ENCODE data around the gene PCSK9.
"Not testable (repeated sequence)": the region's sequence is repeated elsewhere in the genome, so short reads cannot be mapped to it uniquely, and the experiment has no call there.

PCSK9 gene

DNA sequence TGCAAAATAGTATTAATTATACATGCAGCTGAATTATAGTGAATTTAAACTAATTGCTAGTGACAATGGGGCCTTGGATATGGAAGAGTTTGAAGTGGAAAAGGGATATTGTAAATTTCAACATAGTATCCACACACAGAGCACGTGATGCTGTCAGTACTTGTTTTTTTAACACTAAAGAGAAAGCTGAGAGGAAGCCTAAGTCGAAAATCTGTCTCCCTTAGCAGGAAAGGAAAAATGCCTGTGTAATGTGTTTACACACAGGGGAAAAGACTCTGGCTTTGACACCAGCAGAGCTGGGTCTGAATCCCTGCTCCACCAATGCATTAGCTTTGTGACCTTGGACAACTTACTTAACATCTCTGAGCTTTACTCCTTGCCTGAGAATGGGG lies 42.6 kb downstream of the PCSK9 start:
- Mint-ChIP-seq H3K4me1 (ENCODE audit: low read depth) (no peaks in the 10 kb centered on the region), H3K27me3 (no peaks in the 10 kb centered on the region), H3K9me3 (no peaks in the 10 kb centered on the region), H3K4me3 (no peak overlapping the region), H3K27ac (no peak overlapping the region), H3K36me3 (ENCODE audit: low read depth) (peaks cover 94% of the 10 kb centered on the region)
- no peak for DNase-seq

DNA sequence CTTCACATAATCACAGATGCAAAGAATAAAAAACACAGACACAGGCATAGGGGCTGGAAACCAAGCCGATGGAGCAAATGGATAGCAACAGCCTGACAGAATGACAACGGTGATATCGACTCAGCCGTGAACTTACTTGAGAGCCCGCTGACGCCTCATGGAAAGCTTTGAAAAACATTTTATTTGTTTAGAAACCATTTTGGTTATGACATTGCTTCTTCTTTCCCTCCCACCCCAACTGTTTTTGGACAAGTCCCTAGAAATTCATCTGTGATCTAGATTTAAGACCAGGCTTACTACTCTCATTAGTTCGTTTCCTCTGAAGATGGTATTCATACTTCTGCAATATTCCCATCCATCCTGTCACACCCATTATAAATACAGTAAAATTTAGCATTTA lies 44.9 kb downstream of the PCSK9 start:
- no peak overlapping the region for H3K4me3 Mint-ChIP-seq
- H3K36me3 Mint-ChIP-seq (ENCODE audit: low read depth) = peaks cover 94% of the 10 kb centered on the region
- H3K4me1 Mint-ChIP-seq (ENCODE audit: low read depth) = peaks cover 5% of the 10 kb centered on the region

DNA sequence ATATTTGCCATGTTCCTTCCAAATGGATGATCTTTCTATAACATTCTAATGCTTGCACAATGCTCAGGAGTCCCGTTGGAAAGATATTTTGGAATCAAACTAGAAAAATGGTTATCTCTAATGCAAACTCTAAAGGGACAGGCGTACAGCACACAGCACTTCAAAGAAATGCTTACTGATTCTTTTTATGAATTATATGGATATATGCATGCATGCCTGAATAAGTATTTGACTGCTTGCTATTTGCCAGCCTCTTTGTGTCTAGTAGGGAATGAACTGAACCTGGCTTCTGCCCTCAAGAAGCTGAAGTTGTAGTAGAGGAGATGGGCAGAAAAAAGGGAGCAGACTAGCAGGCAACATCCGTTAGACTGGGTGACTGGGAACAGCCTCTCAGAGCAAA lies 48.1 kb downstream of the PCSK9 start:
- DNase-seq = no peak
- no peak overlapping the region for H3K4me3 Mint-ChIP-seq
- peaks cover 94% of the 10 kb centered on the region for H3K36me3 Mint-ChIP-seq (ENCODE audit: low read depth)
- H3K27ac Mint-ChIP-seq = peak overlapping the region; percentile 85
- no peaks in the 10 kb centered on the region for H3K27me3 Mint-ChIP-seq
- H3K9me3 Mint-ChIP-seq = no peaks in the 10 kb centered on the region
- peaks cover 5% of the 10 kb centered on the region for H3K4me1 Mint-ChIP-seq (ENCODE audit: low read depth)

More for the DNA sequence above, 44.9 kb downstream of the PCSK9 start:
- H3K27ac Mint-ChIP-seq = peak overlapping the region; percentile 53
- DNase-seq = no peak
- H3K27me3 Mint-ChIP-seq = no peaks in the 10 kb centered on the region
- no peaks in the 10 kb centered on the region for H3K9me3 Mint-ChIP-seq

DNA sequence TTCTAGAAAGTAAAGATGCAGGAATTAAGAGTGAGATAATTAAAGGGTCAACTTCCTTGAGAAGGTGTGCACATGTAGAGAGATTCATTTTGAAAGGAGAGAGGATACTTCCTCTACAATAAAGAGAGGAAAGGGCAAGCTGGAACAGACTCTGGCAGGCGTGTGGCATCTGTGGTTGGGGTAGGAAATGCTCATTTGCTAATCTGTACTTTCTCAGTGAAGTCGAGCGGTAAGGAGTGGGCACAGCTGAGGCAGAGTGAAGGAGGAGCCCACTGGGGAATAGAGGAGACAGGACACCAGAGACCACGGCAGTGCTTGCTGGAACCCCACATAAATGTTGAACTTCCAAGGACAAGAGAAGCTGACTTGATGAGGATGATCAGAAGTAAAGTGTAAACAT lies 49.1 kb downstream of the PCSK9 start:
- DNase-seq = no peak
- H3K27ac Mint-ChIP-seq = peak overlapping the region; percentile 85
- no peaks in the 10 kb centered on the region for H3K9me3 Mint-ChIP-seq
- H3K27me3 Mint-ChIP-seq = no peaks in the 10 kb centered on the region
- H3K36me3 Mint-ChIP-seq (ENCODE audit: low read depth) = peaks cover 94% of the 10 kb centered on the region
- H3K4me1 Mint-ChIP-seq (ENCODE audit: low read depth) = peaks cover 5% of the 10 kb centered on the region
- H3K4me3 Mint-ChIP-seq = no peak overlapping the region

DNA sequence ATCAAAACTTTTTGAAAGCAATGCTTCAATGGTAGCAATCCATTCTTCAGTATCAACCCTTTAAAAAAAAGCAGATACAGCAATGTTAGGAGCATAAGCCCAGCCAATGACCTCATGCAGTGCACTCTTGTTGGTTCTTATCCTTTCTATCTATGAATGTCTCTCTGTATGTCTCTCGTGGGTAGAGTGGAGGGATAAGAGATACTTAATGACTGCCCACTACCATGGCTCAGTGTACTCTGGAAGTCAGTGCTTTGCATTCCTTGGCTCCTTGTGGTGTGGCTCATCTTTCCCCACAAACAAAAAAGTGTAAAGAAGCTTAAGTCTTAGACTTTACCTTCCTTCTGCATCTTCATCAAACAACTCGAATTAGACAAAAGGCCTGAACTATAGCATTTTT lies 50.3 kb downstream of the PCSK9 start:
- H3K27ac Mint-ChIP-seq = peak overlapping the region; percentile 42
- peaks cover 94% of the 10 kb centered on the region for H3K36me3 Mint-ChIP-seq (ENCODE audit: low read depth)

DNA sequence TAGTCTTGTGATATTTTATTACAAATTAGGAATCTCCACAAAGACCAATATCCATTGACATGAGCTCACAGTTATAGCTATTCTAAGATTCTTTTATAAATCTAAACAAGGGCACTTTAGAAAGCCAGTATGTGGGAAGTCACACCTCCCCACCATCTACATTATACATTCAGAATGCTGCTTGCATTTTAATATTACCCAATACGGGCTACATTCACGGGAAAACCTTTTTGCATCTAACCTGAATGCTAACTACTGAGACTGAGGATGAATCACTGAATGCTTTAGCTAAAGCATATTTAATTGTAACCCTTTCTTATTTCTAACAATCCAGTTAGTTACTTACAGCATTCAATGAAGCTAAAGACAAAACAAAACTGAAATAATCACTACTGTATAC lies 53.1 kb downstream of the PCSK9 start:
- H3K9me3 Mint-ChIP-seq = no peaks in the 10 kb centered on the region

More for the DNA sequence above, 50.3 kb downstream of the PCSK9 start:
- H3K27me3 Mint-ChIP-seq = no peaks in the 10 kb centered on the region
- peaks cover 5% of the 10 kb centered on the region for H3K4me1 Mint-ChIP-seq (ENCODE audit: low read depth)
- no peaks in the 10 kb centered on the region for H3K9me3 Mint-ChIP-seq
- no peak overlapping the region for H3K4me3 Mint-ChIP-seq
- DNase-seq = no peak

DNA sequence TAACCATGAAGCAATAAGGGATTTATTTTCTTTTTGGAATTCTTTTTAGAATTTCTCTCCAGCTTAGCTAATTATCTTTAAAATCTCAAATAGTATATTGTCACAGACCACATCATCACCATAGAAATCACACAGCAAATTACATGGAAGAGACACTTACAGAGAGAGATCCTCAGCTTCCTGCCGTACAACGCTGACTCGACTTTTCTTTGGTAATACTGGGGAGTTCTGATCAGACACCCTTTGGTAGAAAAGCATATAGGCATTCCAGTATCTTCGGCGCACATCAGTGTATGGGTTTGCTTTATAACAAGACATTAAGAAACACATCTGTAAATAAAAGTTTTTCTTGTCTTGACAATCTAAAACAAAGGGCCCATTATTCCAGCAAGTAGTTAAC lies 55.7 kb downstream of the PCSK9 start:
- Mint-ChIP-seq H3K27ac (no peak overlapping the region), H3K4me3 (no peak overlapping the region), H3K4me1 (ENCODE audit: low read depth) (no peaks in the 10 kb centered on the region), H3K36me3 (ENCODE audit: low read depth) (peaks cover 96% of the 10 kb centered on the region), H3K9me3 (no peaks in the 10 kb centered on the region), H3K27me3 (no peaks in the 10 kb centered on the region)
- no peak for DNase-seq

More for the DNA sequence above, 53.1 kb downstream of the PCSK9 start:
- Mint-ChIP-seq H3K36me3 (ENCODE audit: low read depth) (peaks cover 96% of the 10 kb centered on the region), H3K4me3 (no peak overlapping the region), H3K4me1 (ENCODE audit: low read depth) (peaks cover 5% of the 10 kb centered on the region), H3K27me3 (no peaks in the 10 kb centered on the region), H3K27ac (no peak overlapping the region)
- no peak for DNase-seq

DNA sequence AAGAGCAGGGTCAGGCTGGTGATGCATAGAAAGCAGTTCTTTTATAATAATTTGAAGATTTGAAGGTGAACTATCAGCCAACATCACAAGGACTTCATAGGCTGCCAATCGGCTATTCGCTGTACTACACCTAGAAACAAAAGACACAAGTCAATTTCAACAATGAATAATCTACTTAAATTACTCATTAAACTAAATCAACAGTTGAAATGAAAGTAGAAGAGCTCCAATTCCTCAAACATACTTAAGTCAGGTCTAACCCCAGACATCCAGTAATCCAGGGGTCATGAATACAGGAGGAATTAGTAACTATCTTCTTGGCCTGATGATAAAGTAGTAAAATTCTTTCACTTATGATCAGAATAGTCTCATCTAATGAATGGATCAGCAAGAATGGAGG lies 64.5 kb downstream of the PCSK9 start:
- no peak for DNase-seq
- H3K27me3 Mint-ChIP-seq = no peaks in the 10 kb centered on the region
- H3K27ac Mint-ChIP-seq = no peak overlapping the region
- no peak overlapping the region for H3K4me3 Mint-ChIP-seq
- peaks cover 98% of the 10 kb centered on the region for H3K36me3 Mint-ChIP-seq (ENCODE audit: low read depth)
- no peaks in the 10 kb centered on the region for H3K4me1 Mint-ChIP-seq (ENCODE audit: low read depth)
- H3K9me3 Mint-ChIP-seq = no peaks in the 10 kb centered on the region

DNA sequence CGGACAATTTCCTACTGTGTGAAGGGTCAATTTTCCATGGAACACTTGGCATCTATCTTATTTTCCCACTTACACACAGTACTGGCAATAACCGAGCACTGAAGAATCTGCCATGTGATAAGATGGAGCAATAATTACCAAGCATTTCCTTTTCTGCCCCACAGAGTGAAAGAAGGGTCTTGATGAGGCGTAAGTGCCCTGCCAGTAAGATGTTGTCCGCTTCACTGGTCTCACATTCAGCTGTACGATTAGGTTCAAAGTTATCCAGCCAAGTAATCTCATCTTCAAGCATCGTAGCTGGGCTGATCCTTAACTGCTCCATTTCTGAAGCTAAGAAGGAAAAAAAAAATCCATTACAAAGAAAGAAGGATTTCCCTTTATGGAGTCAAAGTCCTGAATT lies 67.8 kb downstream of the PCSK9 start:
- no peaks in the 10 kb centered on the region for H3K4me1 Mint-ChIP-seq (ENCODE audit: low read depth)
- no peaks in the 10 kb centered on the region for H3K27me3 Mint-ChIP-seq
- no peak overlapping the region for H3K4me3 Mint-ChIP-seq
- no peaks in the 10 kb centered on the region for H3K9me3 Mint-ChIP-seq
- peaks cover 96% of the 10 kb centered on the region for H3K36me3 Mint-ChIP-seq (ENCODE audit: low read depth)
- H3K27ac Mint-ChIP-seq = peak overlapping the region; percentile 7
- no peak for DNase-seq

DNA sequence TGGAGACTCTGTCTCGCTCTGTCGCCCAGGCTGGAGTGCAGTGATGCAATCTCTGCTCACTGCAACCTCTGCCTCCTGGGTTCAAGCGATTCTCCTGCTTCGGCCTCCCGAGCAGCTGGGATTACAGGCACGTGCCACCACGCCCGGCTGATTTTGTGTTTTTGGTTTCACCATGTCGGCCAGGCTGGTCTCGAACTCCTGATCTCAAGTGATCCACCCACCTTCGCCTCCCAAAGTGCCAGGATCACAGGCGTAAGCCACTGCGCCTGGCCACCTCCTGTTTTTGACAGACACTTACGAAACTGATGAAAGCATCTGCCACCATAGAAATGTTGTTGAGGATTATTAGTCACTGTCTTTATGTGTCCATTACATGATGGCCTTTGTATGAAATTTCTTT lies 69.7 kb downstream of the PCSK9 start:
- not testable (repeated sequence) for H3K4me1 Mint-ChIP-seq (ENCODE audit: low read depth); H3K9me3 Mint-ChIP-seq; H3K4me3 Mint-ChIP-seq; DNase-seq; H3K27me3 Mint-ChIP-seq
- Mint-ChIP-seq H3K27ac (peak overlapping the region; percentile 32), H3K36me3 (ENCODE audit: low read depth) (peaks cover 97% of the 10 kb centered on the region)
